Suprapubic skin (tissue), 4 donors: ENCODE measurements around the gene DIAPH2.

Source experiments
- CTCF ChIP-seq, 2 donors: fragments of 200-600 bp in 1 of 2; fragments of 450-650 bp in 1 of 2; sonication (generic) in 1 of 2; IDR thresholded peaks; one replicate each; pipeline ENCODE4 v1.5.1; 2016 to 2019; ENCODE audit warnings: antibody characterized with exemption in 2 of 2, mild to moderate bottlenecking in 1 of 2, moderate library complexity in 1 of 2
- EP300 ChIP-seq: sonication (generic); formaldehyde crosslinking; IDR thresholded peaks from one replicate; pipeline ENCODE4 v1.6.1; 2017; ENCODE audit warnings: antibody characterized with exemption
- POLR2A ChIP-seq, 2 donors: fragments of 450-650 bp; IDR thresholded peaks; one replicate each; pipeline ENCODE4 v1.6.1; 2017; ENCODE audit warnings: antibody characterized with exemption in 2 of 2, mild to moderate bottlenecking in 2 of 2, moderate library complexity in 2 of 2
- POLR2AphosphoS5 ChIP-seq, 3 donors: sonication (generic); formaldehyde crosslinking; IDR thresholded peaks; one replicate each; pipeline ENCODE4 v1.6.1; 2017; ENCODE audit warnings: antibody characterized with exemption in 3 of 3

- no peak for TF ChIP-seq CTCF (IDR thresholded peaks at IDR 0.05)
- TF ChIP-seq POLR2A (IDR thresholded peaks at IDR 0.05): no peak
- TF ChIP-seq POLR2AphosphoS5 (IDR thresholded peaks at IDR 0.05): no peak
- no peak for TF ChIP-seq EP300
These were observed 365.8 kb downstream of the DIAPH2 start for GRCh38 chrX:97050392-97050791.
